ENCODE results near the gene FBXO33.

Gene FBXO33

GRCh38 chr14:39432179-39432618 is at the start of gene FBXO33:
FBXO33 (minus strand) TSS chr14:39432433; CDS start chr14:39432162, 271 bp downstream.
- in situ Hi-C loops (cut with HindIII; ENCODE audit: low sequenced_read_pairs): no loop called here

GRCh38 chr14:39474416-39474911 is 42.2 kb upstream of the FBXO33 start:
- in situ Hi-C loops (cut with HindIII; ENCODE audit: low sequenced_read_pairs): no loop called here

- in situ Hi-C loops (cut with HindIII; ENCODE audit: low sequenced_read_pairs): no loop called here
Observed at GRCh38 chr14:39472078-39472477, 39.8 kb upstream of the FBXO33 start.

- in situ Hi-C loops (cut with HindIII; ENCODE audit: low sequenced_read_pairs): no loop called here
Observed at GRCh38 chr14:39469094-39469710, 37.0 kb upstream of the FBXO33 start.

DNA sequence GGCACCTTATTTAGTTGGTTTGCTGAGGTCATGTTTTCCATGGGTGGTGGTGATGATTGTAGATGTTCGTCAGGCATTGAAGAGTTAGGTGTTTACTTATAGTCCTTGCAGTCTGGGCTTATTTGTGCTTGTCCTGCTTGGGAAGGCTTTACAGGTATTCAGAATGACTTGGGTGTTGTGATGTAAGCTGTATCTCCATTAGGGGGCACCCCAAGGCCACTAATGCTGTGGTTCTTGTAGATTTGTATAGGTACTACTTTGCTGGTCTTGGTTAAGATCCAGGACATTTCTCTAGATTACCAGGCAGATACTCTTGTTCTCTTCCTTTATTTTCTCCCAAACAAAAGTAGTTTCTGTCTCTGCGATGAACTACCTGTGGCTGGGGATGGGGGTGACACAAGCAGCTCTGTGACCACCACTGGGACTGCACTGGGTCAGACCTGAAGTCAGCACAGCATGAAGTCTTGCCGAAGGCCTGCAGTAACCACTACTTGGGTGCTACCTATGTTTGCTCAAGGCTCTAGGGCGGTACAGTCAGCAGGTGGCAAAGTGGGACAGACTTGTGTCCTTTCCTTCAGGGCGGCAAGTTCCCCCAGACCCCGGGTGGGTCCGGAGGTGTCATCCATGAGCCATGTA is 35.8 kb upstream of the FBXO33 start:
- in situ Hi-C loops (cut with HindIII; ENCODE audit: low sequenced_read_pairs): no loop called here

GRCh38 chr14:39459795-39460478 is 27.7 kb upstream of the FBXO33 start:
- in situ Hi-C loops (cut with HindIII; ENCODE audit: low sequenced_read_pairs): no loop called here

- in situ Hi-C loops (cut with HindIII; ENCODE audit: low sequenced_read_pairs): no loop called here
Observed at GRCh38 chr14:39456702-39457250, 24.5 kb upstream of the FBXO33 start.

GRCh38 chr14:39454906-39455539 is 22.8 kb upstream of the FBXO33 start:
- in situ Hi-C loops (cut with HindIII; ENCODE audit: low sequenced_read_pairs): no loop called here

- in situ Hi-C loops (cut with HindIII; ENCODE audit: low sequenced_read_pairs): no loop called here
Observed at GRCh38 chr14:39452680-39453079, 20.4 kb upstream of the FBXO33 start.

DNA sequence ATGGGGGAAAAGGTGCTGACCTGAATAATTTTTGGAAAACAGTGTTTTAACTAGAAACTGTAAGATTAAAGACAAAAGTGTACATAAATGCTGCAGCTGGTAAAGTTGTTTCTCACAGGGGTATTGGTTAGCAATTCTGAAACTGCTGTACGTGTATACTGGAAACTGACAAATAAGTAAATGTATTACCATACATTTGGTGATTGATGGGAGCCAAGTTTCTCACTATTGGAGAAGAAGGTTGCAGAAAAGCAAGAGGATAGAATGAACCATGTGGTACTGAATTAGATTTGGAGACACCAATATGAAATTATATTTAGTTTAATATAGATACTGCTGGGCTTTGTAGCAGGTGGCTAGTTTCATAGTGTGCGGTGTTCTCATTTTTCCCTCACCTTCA is 19.6 kb upstream of the FBXO33 start:
- in situ Hi-C loops (cut with HindIII; ENCODE audit: low sequenced_read_pairs): no loop called here

DNA sequence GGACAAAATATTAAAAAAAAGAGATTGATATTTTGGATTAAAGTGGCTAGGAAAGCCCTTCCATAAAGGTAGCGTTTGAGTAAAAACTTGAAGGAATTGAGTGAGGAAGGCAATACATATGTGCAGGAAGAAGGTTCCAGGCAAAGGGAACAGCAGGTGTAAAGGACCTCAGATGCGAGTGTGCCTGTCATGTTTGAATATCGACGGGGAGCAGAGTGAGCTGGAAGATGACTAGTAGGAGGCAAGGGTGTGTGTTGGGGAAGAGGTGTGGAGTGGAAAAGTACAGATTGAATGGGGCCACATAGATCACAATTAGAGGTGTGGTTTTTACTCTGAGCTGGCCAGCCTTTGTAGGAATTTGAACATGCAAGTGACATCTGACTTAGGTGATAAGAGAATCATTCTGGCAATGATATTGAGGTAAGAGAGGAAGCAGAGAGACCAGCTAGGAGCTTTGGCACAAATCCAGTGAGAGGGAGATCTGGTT is 15.0 kb upstream of the FBXO33 start:
- in situ Hi-C loops (cut with HindIII; ENCODE audit: low sequenced_read_pairs): no loop called here

DNA sequence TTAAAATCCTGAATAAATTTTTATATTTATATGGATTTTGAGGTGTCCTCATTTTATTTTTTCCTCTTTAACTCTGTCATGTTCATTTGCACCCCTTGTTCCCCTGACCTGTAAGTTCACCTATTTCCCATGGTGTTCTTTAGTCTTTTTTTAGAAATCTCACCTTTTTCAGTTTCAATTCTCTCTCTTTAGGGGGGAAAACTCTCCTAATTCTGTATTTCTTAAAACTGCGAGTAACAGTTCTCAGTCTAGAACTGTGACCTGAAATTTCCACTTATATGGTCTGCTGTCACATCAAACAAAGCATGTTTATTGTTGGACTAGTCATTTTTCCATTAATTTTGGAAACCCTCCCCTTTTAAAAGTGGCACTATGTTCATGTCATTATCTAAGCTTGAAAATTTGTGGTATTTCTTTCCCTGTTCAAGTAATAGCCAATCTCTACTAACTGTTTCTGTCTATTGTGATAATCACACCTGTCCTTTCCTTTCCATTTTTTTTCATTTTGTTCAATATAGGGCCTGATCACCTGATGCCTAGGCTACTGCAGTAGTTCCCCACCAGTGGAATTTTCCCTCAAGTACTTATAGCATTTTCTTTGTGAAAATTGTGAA is 14.0 kb upstream of the FBXO33 start:
- in situ Hi-C loops (cut with HindIII; ENCODE audit: low sequenced_read_pairs): no loop called here

- in situ Hi-C loops (cut with HindIII; ENCODE audit: low sequenced_read_pairs): no loop called here
Observed at GRCh38 chr14:39442293-39442692, 10.1 kb upstream of the FBXO33 start.

GRCh38 chr14:39441805-39442204 is 9.6 kb upstream of the FBXO33 start:
- in situ Hi-C loops (cut with HindIII; ENCODE audit: low sequenced_read_pairs): no loop called here

DNA sequence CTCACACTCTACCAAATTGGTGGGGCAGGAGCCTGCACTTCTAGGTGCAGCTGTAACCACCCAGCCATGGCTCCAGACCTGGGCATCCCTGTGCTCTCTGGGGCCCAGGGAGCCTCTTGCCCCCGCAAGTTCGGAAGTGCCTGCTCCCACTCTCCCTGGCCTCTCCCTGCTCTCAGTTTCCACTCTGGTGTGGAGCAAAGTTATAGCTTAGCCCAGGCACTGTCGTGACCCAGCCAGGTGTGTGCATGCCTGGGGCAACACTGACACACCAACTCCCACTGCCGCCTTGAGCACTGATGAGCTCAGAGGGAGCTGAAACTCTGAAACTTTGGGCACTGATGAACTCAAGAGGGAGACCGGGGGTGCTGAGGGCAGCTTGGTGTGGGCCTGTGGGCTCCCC is 8.7 kb upstream of the FBXO33 start:
- in situ Hi-C loops (cut with HindIII; ENCODE audit: low sequenced_read_pairs): no loop called here

GRCh38 chr14:39435241-39435640 is 3.0 kb upstream of the FBXO33 start:
- in situ Hi-C loops (cut with HindIII; ENCODE audit: low sequenced_read_pairs): no loop called here

- in situ Hi-C loops (cut with HindIII; ENCODE audit: low sequenced_read_pairs): no loop called here
Observed at GRCh38 chr14:39434401-39434800, 2.2 kb upstream of the FBXO33 start.

DNA sequence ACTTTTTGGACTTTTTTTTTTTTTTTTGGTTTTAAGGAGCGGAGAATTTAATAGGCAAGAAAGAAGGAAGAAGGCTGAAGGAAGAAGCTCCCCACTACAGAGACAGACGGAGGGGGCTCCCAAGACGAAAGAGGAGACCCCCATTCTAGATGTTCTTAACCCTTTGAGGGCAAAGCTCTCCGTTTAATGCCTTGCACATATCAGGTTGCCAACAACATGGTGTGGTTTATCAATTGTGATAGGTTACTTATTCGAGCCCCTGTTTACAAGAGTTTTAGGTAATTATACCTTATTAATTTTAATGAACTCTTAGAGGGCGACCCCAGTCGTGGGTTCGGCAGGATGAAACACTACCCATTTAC is 1.2 kb upstream of the FBXO33 start:
- in situ Hi-C loops (cut with HindIII; ENCODE audit: low sequenced_read_pairs): no loop called here

- in situ Hi-C loops (cut with HindIII; ENCODE audit: low sequenced_read_pairs): no loop called here
Observed at GRCh38 chr14:39432619-39433451, 602 bp upstream of the FBXO33 start.

Measured in DLD1 (cell line).